Liver (tissue), 9 donors: ENCODE data around the gene PGBD5. TPM values are rescaled to one million over a fixed set of nuclear protein-coding genes. Genes with fewer than 3 reads are reported as not detected.
A peak's percentile ranks its signal among the peaks of the same experiment; 100 is the strongest.

ENCODE experiments used
- DNase-seq: peaks from one replicate; pipeline ENCODE4 v3.0.0-alpha.2; 2017; ENCODE audit warnings: low spot score
- H3K27ac ChIP-seq, 2 donors: one replicate each; pipeline ENCODE4 v1.7.0; 2013; ENCODE audit warnings: inconsistent platforms in 2 of 2, low read length in 2 of 2, control low read depth in 1 of 2, low read depth in 1 of 2, mild to moderate bottlenecking in 1 of 2
- H3K27me3 ChIP-seq, 4 donors: one replicate each; pipeline versions ENCODE4 v1.6.1 to v1.7.0; 2013; ENCODE audit warnings: low read length in 3 of 4, inconsistent platforms in 1 of 4, mild to moderate bottlenecking in 1 of 4, moderate library complexity in 1 of 4; ENCODE audit not compliant: control insufficient read depth in 4 of 4, insufficient read depth in 4 of 4
- H3K36me3 ChIP-seq, 4 donors: one replicate each; pipeline versions ENCODE4 v1.6.1 to v1.7.0; 2013; ENCODE audit warnings: low read length in 3 of 4, mild to moderate bottlenecking in 3 of 4, low read depth in 1 of 4, moderate library complexity in 1 of 4; ENCODE audit not compliant: control insufficient read depth in 4 of 4, insufficient read depth in 3 of 4
- H3K4me1 ChIP-seq, 4 donors: one replicate each; pipeline versions ENCODE4 v1.6.1 to v1.7.0; 2013; ENCODE audit warnings: low read length in 3 of 4, mild to moderate bottlenecking in 3 of 4, moderate library complexity in 1 of 4; ENCODE audit not compliant: control insufficient read depth in 4 of 4, insufficient read depth in 4 of 4
- H3K4me3 ChIP-seq, 3 donors: one replicate each; pipeline versions ENCODE4 v1.6.1 to v1.7.0; 2013; ENCODE audit warnings: low read length in 3 of 3, control low read depth in 1 of 3, low read depth in 1 of 3, mild to moderate bottlenecking in 1 of 3
- H3K9ac ChIP-seq, 2 donors: one replicate each; pipeline ENCODE4 v1.7.0; 2013; ENCODE audit warnings: low read length in 2 of 2, mild to moderate bottlenecking in 2 of 2, moderate library complexity in 2 of 2, control low read depth in 1 of 2, low read depth in 1 of 2
- H3K9me3 ChIP-seq, 4 donors: one replicate each; pipeline versions ENCODE4 v1.6.1 to v1.7.0; 2013; ENCODE audit warnings: low read length in 3 of 4; ENCODE audit not compliant: control insufficient read depth in 4 of 4
- ATF3 ChIP-seq: IDR thresholded peaks from 2 replicates; pipeline ENCODE4 v1.6.1; 2016; ENCODE audit warnings: antibody characterized with exemption
- EGR1 ChIP-seq, 2 donors: IDR thresholded peaks; 2 replicates each; pipeline ENCODE4 v1.6.1; 2016 to 2018; ENCODE audit warnings: antibody characterized with exemption in 2 of 2, low read depth in 2 of 2
- FOXA1 ChIP-seq: IDR thresholded peaks from 2 replicates; pipeline ENCODE4 v1.6.1; 2016; ENCODE audit warnings: antibody characterized with exemption
- FOXA2 ChIP-seq: IDR thresholded peaks from 2 replicates; pipeline ENCODE4 v1.6.1; 2016; ENCODE audit warnings: antibody characterized with exemption
- GABPA ChIP-seq, 2 donors: IDR thresholded peaks in 1 of 2; conservative IDR thresholded peaks in 1 of 2; 2 replicates each; pipeline ENCODE4 v1.6.1; 2016; ENCODE audit warnings: antibody characterized with exemption in 2 of 2, mild to moderate bottlenecking in 1 of 2, moderate library complexity in 1 of 2
- HNF4A ChIP-seq, 2 donors: conservative IDR thresholded peaks; 2 replicates each; pipeline ENCODE4 v1.6.1; 2016; ENCODE audit warnings: antibody characterized with exemption in 2 of 2, mild to moderate bottlenecking in 2 of 2
- HNF4G ChIP-seq: IDR thresholded peaks from 2 replicates; pipeline ENCODE4 v1.6.1; 2016; ENCODE audit warnings: antibody characterized with exemption
- JUND ChIP-seq, 2 donors: IDR thresholded peaks; 2 replicates each; pipeline ENCODE4 v1.6.1; 2016; ENCODE audit warnings: antibody characterized with exemption in 2 of 2
- MAX ChIP-seq: IDR thresholded peaks from 2 replicates; pipeline ENCODE4 v1.6.1; 2016; ENCODE audit warnings: antibody characterized with exemption
- NR2F2 ChIP-seq: IDR thresholded peaks from 2 replicates; pipeline ENCODE4 v1.6.1; 2016; ENCODE audit warnings: antibody characterized with exemption
- RAD21 ChIP-seq, 2 donors: IDR thresholded peaks; 2 replicates each; pipeline ENCODE4 v1.6.1; 2016; ENCODE audit warnings: antibody characterized with exemption in 2 of 2, mild to moderate bottlenecking in 2 of 2
- RXRA ChIP-seq, 2 donors: IDR thresholded peaks; 2 replicates each; pipeline ENCODE4 v1.6.1; 2017 to 2018; ENCODE audit warnings: antibody characterized with exemption in 2 of 2, mild to moderate bottlenecking in 1 of 2
- SP1 ChIP-seq: IDR thresholded peaks from 2 replicates; pipeline ENCODE4 v1.6.1; 2018; ENCODE audit warnings: antibody characterized with exemption, mild to moderate bottlenecking
- TAF1 ChIP-seq: conservative IDR thresholded peaks from 2 replicates; pipeline ENCODE4 v1.6.1; 2016; ENCODE audit warnings: antibody characterized with exemption, mild to moderate bottlenecking
- YY1 ChIP-seq: IDR thresholded peaks from 2 replicates; pipeline ENCODE4 v1.6.1; 2016; ENCODE audit warnings: antibody characterized with exemption, mild to moderate bottlenecking
- whole genome bisulfite sequencing: extraction: QIAGEN DNeasy Blood & Tissue Kit; methylation state at CpG from one replicate; pipeline ENCODE4 v1.1.7; 2013; 5-methylcytosine and 5-hydroxymethylcytosine counted together
- polyA plus RNA-seq, 2 donors: library from polyadenylated mRNA; stranded (reverse) in 1 of 2; unstranded in 1 of 2; fragments of 200-250 nt in 1 of 2; fragments of >200 nt in 1 of 2; fragmentation: Nextera tagmentation in 1 of 2; extraction: Ambion mirVana in 1 of 2; gene quantifications; one replicate each; pipeline versions ENCODE4 v1.2.1 to v1.2.3, GENCODE V29; 2013 to 2015
- total RNA-seq, 2 donors: library from RNA; depleted of rRNA; stranded (reverse); fragments of >200 nt; gene quantifications; one replicate each; pipeline ENCODE4 v1.2.3, GENCODE V29; 2014
- TF ChIP-seq, protein P1 (sequence below): fragments of 150-350 bp; IDR thresholded peaks from 2 replicates; pipeline ENCODE4 v1.5.1; 2017; ENCODE audit warnings: improper control_type of control experiment, low read depth, low read length; ENCODE audit not compliant: missing input control
- TF ChIP-seq, protein P2 (sequence below): IDR thresholded peaks from 2 replicates; pipeline ENCODE4 v1.6.1; 2016; ENCODE audit warnings: antibody characterized with exemption, mild to moderate bottlenecking
- TF ChIP-seq, protein P3 (sequence below): IDR thresholded peaks from 2 replicates; pipeline ENCODE4 v1.6.1; 2016; ENCODE audit warnings: antibody characterized with exemption
- donor health status: healthy.
- donor health status: healthy.
- donor health status: healthy.
- donor health status: healthy.
- donor health status: healthy.

PGBD5 gene
- total and polyA plus RNA-seq, 4 donors, result 0.88 to 5.4 (median 2.7) TPM

GRCh38 chr1:230370109-230370508, 56.0 kb downstream of the PGBD5 start:
- no peaks in the 10 kb centered on the region for H3K27me3 ChIP-seq
- WGBS, result 66% methylated on average over 10 of the region's 10 CpGs
- H3K9ac ChIP-seq, result no peak overlapping the region
- no peak overlapping the region for H3K4me3 ChIP-seq
- no peaks in the 10 kb centered on the region for H3K9me3 ChIP-seq
- no peak for TF ChIP-seq EGR1 (IDR thresholded peaks at IDR 0.05; ENCODE audit: low read depth in 2 of 2)
- TF ChIP-seq, protein P1, sequence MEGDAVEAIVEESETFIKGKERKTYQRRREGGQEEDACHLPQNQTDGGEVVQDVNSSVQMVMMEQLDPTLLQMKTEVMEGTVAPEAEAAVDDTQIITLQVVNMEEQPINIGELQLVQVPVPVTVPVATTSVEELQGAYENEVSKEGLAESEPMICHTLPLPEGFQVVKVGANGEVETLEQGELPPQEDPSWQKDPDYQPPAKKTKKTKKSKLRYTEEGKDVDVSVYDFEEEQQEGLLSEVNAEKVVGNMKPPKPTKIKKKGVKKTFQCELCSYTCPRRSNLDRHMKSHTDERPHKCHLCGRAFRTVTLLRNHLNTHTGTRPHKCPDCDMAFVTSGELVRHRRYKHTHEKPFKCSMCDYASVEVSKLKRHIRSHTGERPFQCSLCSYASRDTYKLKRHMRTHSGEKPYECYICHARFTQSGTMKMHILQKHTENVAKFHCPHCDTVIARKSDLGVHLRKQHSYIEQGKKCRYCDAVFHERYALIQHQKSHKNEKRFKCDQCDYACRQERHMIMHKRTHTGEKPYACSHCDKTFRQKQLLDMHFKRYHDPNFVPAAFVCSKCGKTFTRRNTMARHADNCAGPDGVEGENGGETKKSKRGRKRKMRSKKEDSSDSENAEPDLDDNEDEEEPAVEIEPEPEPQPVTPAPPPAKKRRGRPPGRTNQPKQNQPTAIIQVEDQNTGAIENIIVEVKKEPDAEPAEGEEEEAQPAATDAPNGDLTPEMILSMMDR, result no peak
- no peak for TF ChIP-seq RAD21 (IDR thresholded peaks at IDR 0.05)
- TF ChIP-seq FOXA2, result no peak
- TF ChIP-seq MAX, result no peak
- TF ChIP-seq SP1, result no peak
- no peak for TF ChIP-seq NR2F2
- TF ChIP-seq TAF1, result no peak
- TF ChIP-seq, protein P2, sequence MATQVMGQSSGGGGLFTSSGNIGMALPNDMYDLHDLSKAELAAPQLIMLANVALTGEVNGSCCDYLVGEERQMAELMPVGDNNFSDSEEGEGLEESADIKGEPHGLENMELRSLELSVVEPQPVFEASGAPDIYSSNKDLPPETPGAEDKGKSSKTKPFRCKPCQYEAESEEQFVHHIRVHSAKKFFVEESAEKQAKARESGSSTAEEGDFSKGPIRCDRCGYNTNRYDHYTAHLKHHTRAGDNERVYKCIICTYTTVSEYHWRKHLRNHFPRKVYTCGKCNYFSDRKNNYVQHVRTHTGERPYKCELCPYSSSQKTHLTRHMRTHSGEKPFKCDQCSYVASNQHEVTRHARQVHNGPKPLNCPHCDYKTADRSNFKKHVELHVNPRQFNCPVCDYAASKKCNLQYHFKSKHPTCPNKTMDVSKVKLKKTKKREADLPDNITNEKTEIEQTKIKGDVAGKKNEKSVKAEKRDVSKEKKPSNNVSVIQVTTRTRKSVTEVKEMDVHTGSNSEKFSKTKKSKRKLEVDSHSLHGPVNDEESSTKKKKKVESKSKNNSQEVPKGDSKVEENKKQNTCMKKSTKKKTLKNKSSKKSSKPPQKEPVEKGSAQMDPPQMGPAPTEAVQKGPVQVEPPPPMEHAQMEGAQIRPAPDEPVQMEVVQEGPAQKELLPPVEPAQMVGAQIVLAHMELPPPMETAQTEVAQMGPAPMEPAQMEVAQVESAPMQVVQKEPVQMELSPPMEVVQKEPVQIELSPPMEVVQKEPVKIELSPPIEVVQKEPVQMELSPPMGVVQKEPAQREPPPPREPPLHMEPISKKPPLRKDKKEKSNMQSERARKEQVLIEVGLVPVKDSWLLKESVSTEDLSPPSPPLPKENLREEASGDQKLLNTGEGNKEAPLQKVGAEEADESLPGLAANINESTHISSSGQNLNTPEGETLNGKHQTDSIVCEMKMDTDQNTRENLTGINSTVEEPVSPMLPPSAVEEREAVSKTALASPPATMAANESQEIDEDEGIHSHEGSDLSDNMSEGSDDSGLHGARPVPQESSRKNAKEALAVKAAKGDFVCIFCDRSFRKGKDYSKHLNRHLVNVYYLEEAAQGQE, result no peak
- TF ChIP-seq HNF4G, result no peak
- TF ChIP-seq HNF4A (conservative IDR thresholded peaks at IDR 0.05), result peak in 1 of 2 donors; percentile 18
- TF ChIP-seq YY1, result no peak
- TF ChIP-seq ATF3, result no peak
- TF ChIP-seq GABPA (IDR thresholded peaks at IDR 0.05 in 1 of 2, conservative IDR thresholded peaks at IDR 0.05 in 1 of 2), result no peak
- no peak for TF ChIP-seq JUND (IDR thresholded peaks at IDR 0.05)
- TF ChIP-seq RXRA (IDR thresholded peaks at IDR 0.05), result peak in 1 of 2 donors; percentile 61
- peaks cover 0 to 3% (median 0%) of the 10 kb centered on the region in 4 donors for H3K4me1 ChIP-seq
- H3K36me3 ChIP-seq, result no peaks in the 10 kb centered on the region
- DNase-seq, result no peak
- no peak overlapping the region for H3K27ac ChIP-seq

GRCh38 chr1:230368871-230369270, 57.3 kb downstream of the PGBD5 start:
- Histone ChIP-seq H3K27ac (no peak overlapping the region), H3K36me3 (no peaks in the 10 kb centered on the region), H3K9ac (no peak overlapping the region), H3K27me3 (no peaks in the 10 kb centered on the region), H3K4me3 (no peak overlapping the region), H3K9me3 (no peaks in the 10 kb centered on the region), H3K4me1 (peaks cover 0 to 3% (median 0%) of the 10 kb centered on the region in 4 donors)
- DNase-seq, result no peak
- WGBS, result 70% methylated on average over 4 of the region's 4 CpGs
- TF ChIP-seq FOXA1, result no peak
- no peak for TF ChIP-seq RAD21 (IDR thresholded peaks at IDR 0.05)
- TF ChIP-seq JUND (IDR thresholded peaks at IDR 0.05), result no peak
- no peak for TF ChIP-seq FOXA2
- no peak for TF ChIP-seq EGR1 (IDR thresholded peaks at IDR 0.05; ENCODE audit: low read depth in 2 of 2)
- no peak for TF ChIP-seq HNF4A (conservative IDR thresholded peaks at IDR 0.05)
- TF ChIP-seq MAX, result no peak
- TF ChIP-seq, protein P1, result no peak
- no peak for TF ChIP-seq NR2F2
- TF ChIP-seq RXRA (IDR thresholded peaks at IDR 0.05), result no peak
- TF ChIP-seq SP1, result no peak
- TF ChIP-seq GABPA (IDR thresholded peaks at IDR 0.05 in 1 of 2, conservative IDR thresholded peaks at IDR 0.05 in 1 of 2), result no peak
- TF ChIP-seq, protein P3, sequence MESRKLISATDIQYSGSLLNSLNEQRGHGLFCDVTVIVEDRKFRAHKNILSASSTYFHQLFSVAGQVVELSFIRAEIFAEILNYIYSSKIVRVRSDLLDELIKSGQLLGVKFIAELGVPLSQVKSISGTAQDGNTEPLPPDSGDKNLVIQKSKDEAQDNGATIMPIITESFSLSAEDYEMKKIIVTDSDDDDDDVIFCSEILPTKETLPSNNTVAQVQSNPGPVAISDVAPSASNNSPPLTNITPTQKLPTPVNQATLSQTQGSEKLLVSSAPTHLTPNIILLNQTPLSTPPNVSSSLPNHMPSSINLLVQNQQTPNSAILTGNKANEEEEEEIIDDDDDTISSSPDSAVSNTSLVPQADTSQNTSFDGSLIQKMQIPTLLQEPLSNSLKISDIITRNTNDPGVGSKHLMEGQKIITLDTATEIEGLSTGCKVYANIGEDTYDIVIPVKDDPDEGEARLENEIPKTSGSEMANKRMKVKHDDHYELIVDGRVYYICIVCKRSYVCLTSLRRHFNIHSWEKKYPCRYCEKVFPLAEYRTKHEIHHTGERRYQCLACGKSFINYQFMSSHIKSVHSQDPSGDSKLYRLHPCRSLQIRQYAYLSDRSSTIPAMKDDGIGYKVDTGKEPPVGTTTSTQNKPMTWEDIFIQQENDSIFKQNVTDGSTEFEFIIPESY, result no peak
- no peak for TF ChIP-seq HNF4G
- TF ChIP-seq ATF3, result no peak
- no peak for TF ChIP-seq YY1
